AG09309 (cell line): ENCODE results near the gene UTS2R.
A peak's percentile ranks its signal among the peaks of the same experiment; 100 is the strongest.

ENCODE experiments used
- DNase-seq: peaks from one replicate; pipeline ENCODE4 v3.0.0-alpha.2; 2010; ENCODE audit warnings: low read depth
- H3K4me3 ChIP-seq: 2 replicates; pipeline ENCODE4 v1.5.1; 2011; ENCODE audit warnings: mild to moderate bottlenecking, low read depth, low read length, moderate library complexity; ENCODE audit not compliant: control insufficient read depth
- TF ChIP-seq, protein P1 (sequence below): IDR thresholded peaks from 2 replicates; pipeline ENCODE4 v1.5.1; 2011; ENCODE audit warnings: mild to moderate bottlenecking, low read depth, low read length, inconsistent platforms; ENCODE audit not compliant: insufficient read depth, control insufficient read depth; ENCODE audit errors: missing control alignments

Gene UTS2R

DNA sequence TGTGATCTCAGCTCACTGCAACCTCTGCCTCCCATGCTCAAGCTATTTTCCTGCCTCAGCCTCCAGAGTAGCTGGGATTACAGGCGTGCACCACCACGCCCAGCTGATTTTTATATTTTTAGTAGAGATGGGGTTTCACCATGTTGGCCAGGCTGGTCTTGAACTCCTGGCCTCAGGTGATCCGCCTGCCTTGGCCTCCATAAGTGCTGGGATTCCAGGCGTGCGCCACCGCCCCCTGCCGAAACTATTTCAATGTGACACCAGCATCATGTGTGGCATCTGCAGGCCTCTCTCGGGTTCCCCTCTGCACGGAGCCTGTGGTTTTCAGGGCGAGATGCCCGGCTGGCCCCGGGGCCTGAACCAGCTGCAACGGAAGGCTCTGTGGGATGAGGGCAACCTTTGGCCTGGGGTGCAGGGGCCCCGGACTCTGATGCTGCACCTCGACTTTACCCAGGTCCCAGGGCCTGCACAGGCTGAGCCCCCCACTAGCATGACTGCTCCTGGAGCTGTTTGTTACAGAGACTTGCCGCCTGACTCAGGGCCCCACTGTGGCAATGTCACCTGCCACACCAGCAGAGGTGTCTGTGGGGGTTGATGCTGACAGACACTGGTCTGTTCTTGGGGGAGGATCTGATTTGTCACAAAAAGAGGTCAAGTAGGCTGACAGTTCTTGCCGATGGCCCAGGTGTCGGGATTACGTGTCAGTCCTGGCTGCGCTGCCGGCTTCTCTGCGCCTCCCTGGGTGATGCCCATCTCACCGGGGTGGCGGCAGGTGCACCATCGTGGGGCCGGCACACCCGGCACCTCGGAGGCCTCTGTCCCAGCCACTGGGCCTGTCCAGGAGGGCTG, 21.2 kb upstream of the UTS2R start:
- H3K4me3 ChIP-seq: no peak overlapping the region
- TF ChIP-seq, protein P1, sequence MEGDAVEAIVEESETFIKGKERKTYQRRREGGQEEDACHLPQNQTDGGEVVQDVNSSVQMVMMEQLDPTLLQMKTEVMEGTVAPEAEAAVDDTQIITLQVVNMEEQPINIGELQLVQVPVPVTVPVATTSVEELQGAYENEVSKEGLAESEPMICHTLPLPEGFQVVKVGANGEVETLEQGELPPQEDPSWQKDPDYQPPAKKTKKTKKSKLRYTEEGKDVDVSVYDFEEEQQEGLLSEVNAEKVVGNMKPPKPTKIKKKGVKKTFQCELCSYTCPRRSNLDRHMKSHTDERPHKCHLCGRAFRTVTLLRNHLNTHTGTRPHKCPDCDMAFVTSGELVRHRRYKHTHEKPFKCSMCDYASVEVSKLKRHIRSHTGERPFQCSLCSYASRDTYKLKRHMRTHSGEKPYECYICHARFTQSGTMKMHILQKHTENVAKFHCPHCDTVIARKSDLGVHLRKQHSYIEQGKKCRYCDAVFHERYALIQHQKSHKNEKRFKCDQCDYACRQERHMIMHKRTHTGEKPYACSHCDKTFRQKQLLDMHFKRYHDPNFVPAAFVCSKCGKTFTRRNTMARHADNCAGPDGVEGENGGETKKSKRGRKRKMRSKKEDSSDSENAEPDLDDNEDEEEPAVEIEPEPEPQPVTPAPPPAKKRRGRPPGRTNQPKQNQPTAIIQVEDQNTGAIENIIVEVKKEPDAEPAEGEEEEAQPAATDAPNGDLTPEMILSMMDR: peak; percentile 19
- no peak for DNase-seq

DNA sequence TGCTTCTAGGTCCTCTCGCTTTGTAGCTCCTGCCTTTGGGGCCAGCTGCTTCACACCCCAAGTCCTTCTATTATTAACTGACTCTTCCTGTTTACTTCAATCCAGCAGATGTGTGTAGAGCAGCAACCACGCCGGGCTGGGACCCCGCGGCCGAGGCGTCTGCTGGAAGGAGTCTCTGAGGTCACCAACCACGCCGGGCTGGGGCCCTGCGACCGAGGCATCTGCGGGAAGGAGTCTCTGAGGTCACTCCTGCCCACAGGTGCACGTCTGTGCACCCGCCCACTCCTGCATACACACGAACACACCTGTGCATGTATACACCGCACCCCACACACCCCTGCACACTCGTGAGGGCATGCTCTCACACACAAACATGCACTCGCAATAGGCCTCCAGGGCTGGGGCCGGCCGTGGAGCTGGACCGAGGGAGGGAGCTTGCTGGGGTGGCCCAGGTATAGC, 20.3 kb upstream of the UTS2R start:
- no peak overlapping the region for H3K4me3 ChIP-seq
- TF ChIP-seq, protein P1: no peak
- DNase-seq: no peak

DNA sequence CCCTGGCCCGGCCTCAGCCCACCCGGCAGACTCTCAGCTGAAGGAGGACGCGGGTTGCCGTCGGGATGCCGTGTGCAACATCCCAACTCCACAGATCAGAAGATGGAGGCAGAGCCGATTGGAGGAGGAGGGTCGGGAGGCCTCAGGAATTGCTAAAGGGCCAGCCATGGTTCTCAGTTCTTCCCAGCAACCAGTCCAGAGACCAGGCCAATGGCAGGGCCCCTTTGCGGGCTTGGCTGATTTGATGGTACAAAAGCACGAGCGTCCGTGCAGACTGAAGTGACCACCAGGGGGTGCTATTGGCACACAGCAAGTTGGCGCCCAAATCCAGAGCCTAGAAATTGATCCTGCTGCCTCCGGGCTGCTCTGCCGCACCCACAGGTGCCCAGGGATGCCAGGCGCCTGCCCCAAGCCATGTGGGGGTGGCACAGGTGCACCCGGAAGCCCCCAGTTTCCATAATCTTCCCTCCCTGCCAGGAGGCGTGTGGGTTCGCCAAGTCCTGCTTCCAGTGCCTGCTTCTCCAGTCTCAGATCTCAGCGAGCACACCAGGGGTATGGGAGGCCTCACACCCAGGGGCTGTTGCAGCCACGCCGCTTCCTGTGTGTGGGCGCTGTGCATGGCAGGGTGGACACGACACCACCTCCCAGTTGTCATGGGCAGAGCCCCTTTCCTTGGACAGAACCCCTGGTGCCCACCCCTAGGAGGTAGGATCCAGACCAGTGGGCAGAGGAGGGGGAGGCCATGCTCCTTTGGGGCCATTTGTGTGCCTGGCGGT, 19.7 kb upstream of the UTS2R start:
- TF ChIP-seq, protein P1: peak; percentile 95
- DNase-seq: peak; percentile 44
- H3K4me3 ChIP-seq: no peak overlapping the region

DNA sequence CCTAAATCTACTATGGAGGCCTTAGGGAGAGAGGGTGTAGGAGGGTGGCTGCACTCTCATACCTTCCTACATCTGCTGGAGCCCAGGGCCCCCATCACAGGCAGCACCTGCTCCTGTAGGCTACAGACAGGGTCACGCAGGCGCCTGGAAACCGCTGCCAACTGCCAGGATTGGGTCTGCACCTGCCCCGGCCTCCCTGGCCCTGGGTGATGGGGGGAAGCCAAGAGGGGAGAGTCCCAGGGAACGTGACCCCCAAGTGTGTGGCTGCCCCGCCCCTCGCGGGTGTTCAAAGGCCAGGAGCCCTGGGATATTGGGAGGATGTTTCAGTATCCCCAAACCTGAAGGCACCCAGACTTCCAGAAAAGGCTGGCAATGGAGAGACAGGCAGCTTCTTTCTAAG, 18.1 kb upstream of the UTS2R start:
- DNase-seq: no peak
- no peak overlapping the region for H3K4me3 ChIP-seq
- TF ChIP-seq, protein P1: no peak

DNA sequence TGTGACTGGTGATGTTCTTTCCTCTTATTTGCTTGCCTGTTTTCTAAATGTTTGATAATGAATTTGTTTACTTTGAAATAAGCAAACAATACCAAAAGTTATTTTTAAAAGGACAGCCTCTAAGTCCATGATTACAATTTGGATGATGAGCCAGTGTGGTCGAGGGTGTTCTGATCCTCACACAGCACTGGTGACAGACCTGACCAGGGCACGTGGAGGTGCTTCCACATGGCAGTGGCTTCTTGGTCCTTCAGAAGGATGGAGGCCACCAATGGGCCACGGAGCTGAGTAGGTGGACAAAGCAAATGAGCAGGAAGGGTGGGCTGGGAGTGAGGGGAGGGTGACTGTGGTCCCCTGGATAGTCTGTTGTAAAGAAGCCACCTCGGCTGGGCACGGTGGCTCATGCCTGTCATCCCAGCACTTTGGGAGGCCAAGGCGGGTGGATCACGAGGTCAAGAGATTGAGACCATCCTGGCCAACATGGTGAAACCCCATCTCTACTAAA, 16.7 kb upstream of the UTS2R start:
- DNase-seq: no peak
- no peak overlapping the region for H3K4me3 ChIP-seq
- TF ChIP-seq, protein P1: no peak

DNA sequence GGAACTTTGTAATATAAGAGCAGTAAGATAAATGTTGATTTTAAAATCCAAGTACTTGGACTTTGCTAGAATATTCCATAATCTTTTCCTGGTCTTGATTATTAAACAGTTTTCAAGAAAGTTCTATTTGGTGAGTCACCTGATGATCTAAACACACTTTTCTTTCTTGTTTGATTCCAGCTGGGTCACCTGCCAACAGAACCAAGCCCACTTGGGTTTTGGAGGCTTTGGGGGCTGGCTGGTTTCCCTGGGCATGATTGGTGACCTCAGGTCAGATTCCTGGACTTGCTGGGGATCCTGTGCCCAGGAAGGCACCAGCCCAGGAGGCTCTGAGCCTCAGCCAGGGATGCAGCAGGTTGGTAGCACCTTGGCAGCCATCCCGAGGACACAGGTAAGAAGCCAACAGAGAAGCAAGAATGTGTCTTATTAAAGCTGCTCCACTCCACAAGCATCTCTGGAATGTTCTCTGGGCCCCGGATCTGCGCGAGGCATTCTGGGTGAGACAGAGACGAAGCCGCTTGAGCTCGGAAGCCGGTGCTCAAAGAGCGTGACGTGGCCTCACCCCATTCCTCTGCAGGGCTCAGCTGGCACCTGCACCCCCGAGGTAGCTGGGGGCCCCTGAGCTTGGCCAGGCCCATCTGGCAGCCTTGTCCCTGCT, 15.7 kb upstream of the UTS2R start:
- H3K4me3 ChIP-seq: no peak overlapping the region

More for the DNA sequence above, 15.7 kb upstream of the UTS2R start:
- no peak for DNase-seq
- TF ChIP-seq, protein P1: no peak
